HCT116 (cell line): ENCODE results near the gene CFAP126. TPM values are rescaled to one million over a fixed set of nuclear protein-coding genes. Genes with fewer than 3 reads are reported as not detected.

Experiments used
- ATAC-seq: fragments of 200-7000 bp; cut with Tn5 transposase; 2 replicates; pipeline ENCODE4 v1.9.1; 2020; ENCODE audit warnings: mild to moderate bottlenecking, moderate library complexity
- BruUV-seq: library from RNA; stranded (reverse); fragments of 400-500 nt; replicated peaks from 2 replicates; lab custom pipeline; 2021; lab: Mats Ljungman, UMichigan
- CTCF ChIA-PET: fragments of 300-600 bp; sonication (Branson Sonifier 250); formaldehyde crosslinking; loops from one replicate; lab custom pipeline; 2021; ENCODE audit warnings: antibody characterized with exemption; lab: Charles Lee
- POLR2A ChIA-PET: fragments of 300-600, 350-600 bp; sonication (Branson Sonifier 250); formaldehyde crosslinking; loops from one replicate; lab custom pipeline; 2021; ENCODE audit warnings: antibody characterized with exemption; lab: Charles Lee
- RAD21 ChIA-PET, 2 experiments: fragments of 300-600 bp; sonication (Branson Sonifier 250); formaldehyde crosslinking; loops; one replicate each; lab custom pipeline; 2023; ENCODE audit warnings: low total read pairs in 2 of 2; ENCODE audit not compliant: uncharacterized antibody in 2 of 2, unreplicated experiment in 2 of 2, low non-redundant PET in 1 of 2; lab: Charles Lee
- DNase-seq: peaks from one replicate; pipeline ENCODE4 v3.0.0-alpha.2; 2010; ENCODE audit warnings: low read depth, low spot score
- H2AFZ ChIP-seq: fragments of 200-600 bp; shearing (Covaris generic), sonication (generic); 2 replicates; pipeline ENCODE4 v1.6.1; 2017; ENCODE audit warnings: low read depth, mixed run types, mixed read lengths, antibody characterized with exemption, low read length; ENCODE audit not compliant: poor library complexity, severe bottlenecking
- H3K27ac ChIP-seq: 2 replicates; pipeline ENCODE4 v1.5.1; 2012; ENCODE audit warnings: low read depth, low read length
- H3K27me3 ChIP-seq: fragments of 200-600 bp; sonication (generic); 2 replicates; pipeline ENCODE4 v1.6.1; 2016; ENCODE audit warnings: mixed run types, low read length, mixed read lengths; ENCODE audit not compliant: insufficient read depth
- H3K36me3 ChIP-seq, 2 experiments: fragments of 200-500 bp in 1 of 2; fragments of 200-600 bp in 1 of 2; sonication (Bioruptor generic) in 1 of 2; sonication (generic) in 1 of 2; 2 replicates each; pipeline versions ENCODE4 v1.5.1 to v1.6.1; 2014 to 2016; ENCODE audit warnings: low read length in 2 of 2, inconsistent platforms in 1 of 2, mixed read lengths in 1 of 2, mixed run types in 1 of 2; ENCODE audit not compliant: insufficient read depth in 2 of 2, control insufficient read depth in 1 of 2
- H3K4me1 ChIP-seq, 2 experiments: fragments of 200-600 bp in 1 of 2; sonication (generic) in 1 of 2; 2 replicates each; pipeline versions ENCODE4 v1.5.1 to v1.6.1; 2012 to 2017; ENCODE audit warnings: low read length in 2 of 2, inconsistent platforms in 1 of 2, mild to moderate bottlenecking in 1 of 2, mixed read lengths in 1 of 2, mixed run types in 1 of 2, moderate library complexity in 1 of 2; ENCODE audit not compliant: insufficient read depth in 2 of 2, control insufficient read depth in 1 of 2
- H3K4me2 ChIP-seq: fragments of 200-600 bp; sonication (generic); 2 replicates; pipeline ENCODE4 v1.6.1; 2017; ENCODE audit warnings: mixed run types, low read length, mixed read lengths
- H3K4me3 ChIP-seq, 2 experiments: fragments of 200-600 bp in 1 of 2; sonication (generic) in 1 of 2; replicated peaks in 1 of 2; 2 replicates each; pipeline ENCODE4 v1.5.1; 2011 to 2016; ENCODE audit warnings: low read length in 2 of 2, control low read depth in 1 of 2, low read depth in 1 of 2, mild to moderate bottlenecking in 1 of 2, mixed read lengths in 1 of 2, mixed run types in 1 of 2
- H3K79me2 ChIP-seq: fragments of 200-600 bp; sonication (generic); 2 replicates; pipeline ENCODE4 v1.6.1; 2017; ENCODE audit warnings: mild to moderate bottlenecking, mixed run types, low read length, moderate library complexity, mixed read lengths; ENCODE audit not compliant: insufficient read depth
- H3K9ac ChIP-seq: fragments of 200-600 bp; sonication (generic); 2 replicates; pipeline ENCODE4 v1.6.1; 2016; ENCODE audit warnings: low read length, mixed read lengths
- H3K9me2 ChIP-seq: fragments of 200-600 bp; sonication (generic), shearing (Covaris generic); 2 replicates; pipeline ENCODE4 v1.6.1; 2017; ENCODE audit warnings: mixed run types, mild to moderate bottlenecking, moderate library complexity; ENCODE audit not compliant: insufficient read depth
- H3K9me3 ChIP-seq, 2 experiments: fragments of 200-500 bp in 1 of 2; fragments of 200-600 bp in 1 of 2; sonication (Bioruptor generic) in 1 of 2; sonication (generic) in 1 of 2; 2 replicates each; pipeline ENCODE4 v1.6.1; 2014 to 2017; ENCODE audit warnings: low read length in 2 of 2, mixed read lengths in 2 of 2, inconsistent platforms in 1 of 2, low read depth in 1 of 2, mild to moderate bottlenecking in 1 of 2, mixed run types in 1 of 2, moderate library complexity in 1 of 2; ENCODE audit not compliant: control insufficient read depth in 1 of 2, insufficient read depth in 1 of 2
- H4K20me1 ChIP-seq: fragments of 200-600 bp; sonication (generic), shearing (Covaris generic); 2 replicates; pipeline ENCODE4 v1.6.1; 2017; ENCODE audit warnings: mixed run types, mild to moderate bottlenecking, moderate library complexity; ENCODE audit not compliant: insufficient read depth
- CBX3 ChIP-seq: IDR thresholded peaks from 2 replicates; pipeline ENCODE4 v1.6.1; 2012; ENCODE audit warnings: low read depth
- CEBPB ChIP-seq: IDR thresholded peaks from 2 replicates; pipeline ENCODE4 v1.6.1; 2012; ENCODE audit warnings: low read depth
- EZH2phosphoT487 ChIP-seq: fragments of 200-600 bp; IDR thresholded peaks from 2 replicates; pipeline ENCODE4 v1.6.1; 2018; ENCODE audit warnings: antibody characterized with exemption, borderline replicate concordance
- JUND ChIP-seq: IDR thresholded peaks from 2 replicates; pipeline ENCODE4 v1.6.1; 2012
- MAX ChIP-seq: IDR thresholded peaks from 2 replicates; pipeline ENCODE4 v1.6.1; 2012
- POLR2AphosphoS5 ChIP-seq: IDR thresholded peaks from 2 replicates; pipeline ENCODE4 v1.6.1; 2011; ENCODE audit warnings: mild to moderate bottlenecking, low read depth, low read length, moderate library complexity
- RAD21 ChIP-seq: IDR thresholded peaks from 2 replicates; pipeline ENCODE4 v1.6.1; 2012; ENCODE audit warnings: low read depth, mild to moderate bottlenecking
- REST ChIP-seq: IDR thresholded peaks from 2 replicates; pipeline ENCODE4 v1.6.1; 2012; ENCODE audit warnings: low read depth
- SIN3A ChIP-seq: IDR thresholded peaks from 2 replicates; pipeline ENCODE4 v1.6.1; 2012; ENCODE audit warnings: low read depth
- SP1 ChIP-seq: IDR thresholded peaks from 2 replicates; pipeline ENCODE4 v1.6.1; 2012; ENCODE audit warnings: low read depth
- SRF ChIP-seq: IDR thresholded peaks from 2 replicates; pipeline ENCODE4 v1.6.1; 2012; ENCODE audit warnings: low read depth
- ZBTB33 ChIP-seq: IDR thresholded peaks from 2 replicates; pipeline ENCODE4 v1.6.1; 2011; ENCODE audit warnings: mild to moderate bottlenecking, low read length, moderate library complexity; ENCODE audit not compliant: insufficient replicate concordance; ENCODE audit errors: extremely low read depth
- ZNF274 ChIP-seq: fragments of 200-500 bp; sonication (Bioruptor generic); IDR thresholded peaks from 2 replicates; pipeline ENCODE4 v1.6.1; 2014; ENCODE audit warnings: mild to moderate bottlenecking, low read depth, low read length, inconsistent platforms
- intact Hi-C: fragments of 100-400 bp; cut with micrococcal nuclease; formaldehyde crosslinking; loops from 2 replicates; pipeline ENCODE4 v1.10.0; 2022
- total RNA-seq: library from RNA; stranded (reverse); gene quantifications from one replicate; pipeline ENCODE4 v1.2.1, GENCODE V29; 2021; ENCODE audit not compliant: unreplicated experiment

CFAP126 gene
- total RNA-seq, 1 experiment from 2014 or later = not detected

GRCh38 chr1:161350671-161351070 lies 17.0 kb downstream of the CFAP126 start:
- ATAC-seq (no peak), DNase-seq (no peak)
- Histone ChIP-seq H3K27ac (no peak overlapping the region), H3K79me2 (no peaks in the 10 kb centered on the region), H3K9me3 (no peaks in the 10 kb centered on the region), H3K36me3 (peaks cover 0 to 4% of the 10 kb centered on the region in 2 experiments; a peak in 2 of 4 replicates), H3K4me2 (no peak overlapping the region), H4K20me1 (no peaks in the 10 kb centered on the region), H3K4me3 (no peak overlapping the region), H3K9ac (no peak overlapping the region), H3K27me3 (no peaks in the 10 kb centered on the region), H3K4me1 (no peaks in the 10 kb centered on the region), H2AFZ (no peak overlapping the region), H3K9me2 (no peaks in the 10 kb centered on the region)
- TF ChIP-seq REST (no peak), RAD21 (no peak), MAX (no peak), POLR2AphosphoS5 (no peak), ZBTB33 (no peak), JUND (no peak), CEBPB (no peak), SP1 (no peak), SRF (no peak), EZH2phosphoT487 (no peak), SIN3A (no peak), CBX3 (no peak), ZNF274 (no peak)
- RAD21 ChIA-PET = no interaction called here
- no TSS peak for BruUV-seq
- POLR2A ChIA-PET = no interaction called here
- CTCF ChIA-PET = no interaction called here
- intact Hi-C loops = no loop called here
